HG02938 (cell line): Measurements from ENCODE around the gene KRABD2.
"Not testable (repeated sequence)": the region's sequence is repeated elsewhere in the genome, so short reads cannot be mapped to it uniquely, and the experiment has no call there.

Source experiments
- ATAC-seq: cut with Tn5 transposase; IDR thresholded peaks from one replicate; pipeline ENCODE4 v1.9.1; 2021; ENCODE audit warnings: mild to moderate bottlenecking, moderate library complexity; ENCODE audit not compliant: unreplicated experiment

The KRABD2 gene

GRCh38 chr17:8376271-8377067, at the start of gene KRABD2:
TSS of gene KRABD2 (minus strand) at chr17:8376704.
- ATAC-seq = peak; percentile 85

GRCh38 chr17:8421571-8421970, 45.1 kb upstream of the KRABD2 start:
- ATAC-seq = no peak

DNA sequence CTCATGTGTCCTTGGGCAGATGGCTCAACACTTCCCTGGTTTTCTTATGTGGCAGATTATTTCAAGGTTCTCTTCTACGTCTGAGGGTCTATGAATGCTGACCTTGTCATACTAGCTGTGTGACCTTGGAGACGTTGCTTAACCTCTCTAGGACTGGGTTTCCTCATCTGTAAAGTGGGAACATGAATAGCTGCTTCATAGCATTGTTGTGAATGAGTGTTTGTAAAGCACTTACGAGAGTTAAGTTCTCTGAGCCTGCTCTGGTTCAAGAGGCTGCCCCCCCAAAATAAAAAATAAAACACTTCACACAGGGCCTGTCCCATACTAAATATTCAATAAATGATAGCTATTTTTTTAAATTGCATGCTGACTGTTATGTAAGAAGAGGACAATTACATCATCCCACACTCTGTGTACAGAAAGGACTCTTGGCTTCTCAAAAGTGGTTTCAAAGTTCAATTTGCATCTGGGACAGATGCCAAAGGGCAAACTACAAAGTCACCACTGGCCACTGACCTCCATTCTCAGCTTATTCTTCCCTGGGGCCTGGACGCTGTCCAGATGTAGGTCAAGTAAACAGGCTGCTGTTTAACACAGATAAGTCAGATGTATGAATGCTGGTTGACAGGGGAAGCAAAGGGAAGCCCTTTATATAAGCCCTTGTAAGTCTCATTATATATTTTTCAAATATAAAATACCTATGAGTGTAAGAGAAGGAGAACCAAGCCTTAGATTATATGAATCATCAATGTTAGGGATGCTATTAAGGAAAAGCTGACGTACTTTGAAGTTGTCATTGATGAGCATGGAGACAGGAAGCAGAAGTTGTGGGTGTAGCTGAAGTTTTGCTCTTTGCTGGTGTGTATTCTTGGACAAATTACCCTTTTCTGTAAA, 43.8 kb upstream of the KRABD2 start:
- no peak for ATAC-seq

- ATAC-seq = no peak
Measured at GRCh38 chr17:8419305-8419704, 42.8 kb upstream of the KRABD2 start.

GRCh38 chr17:8418471-8418870, 42.0 kb upstream of the KRABD2 start:
- no peak for ATAC-seq

DNA sequence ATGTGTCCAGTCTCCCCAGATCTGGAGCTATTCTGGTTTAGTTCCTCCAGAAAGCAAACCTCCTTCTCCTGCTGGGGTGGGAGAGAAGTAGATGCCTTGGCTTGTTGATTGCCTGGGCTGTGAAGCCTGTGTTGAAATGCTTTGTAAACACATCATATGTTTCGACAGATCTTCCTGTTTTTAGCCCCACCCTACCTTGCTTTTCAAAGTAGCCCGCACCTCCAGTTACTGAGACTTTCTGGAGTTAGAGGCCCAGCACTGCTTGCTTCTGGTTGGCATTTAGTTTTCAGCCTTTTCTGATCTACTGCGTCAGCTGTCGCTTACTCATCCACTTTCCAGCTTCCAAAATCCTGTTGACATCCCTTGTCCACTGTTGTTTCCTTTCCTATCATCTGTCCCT, 41.3 kb upstream of the KRABD2 start:
- no peak for ATAC-seq

- no peak for ATAC-seq
Measured at GRCh38 chr17:8413938-8414337, 37.4 kb upstream of the KRABD2 start.

DNA sequence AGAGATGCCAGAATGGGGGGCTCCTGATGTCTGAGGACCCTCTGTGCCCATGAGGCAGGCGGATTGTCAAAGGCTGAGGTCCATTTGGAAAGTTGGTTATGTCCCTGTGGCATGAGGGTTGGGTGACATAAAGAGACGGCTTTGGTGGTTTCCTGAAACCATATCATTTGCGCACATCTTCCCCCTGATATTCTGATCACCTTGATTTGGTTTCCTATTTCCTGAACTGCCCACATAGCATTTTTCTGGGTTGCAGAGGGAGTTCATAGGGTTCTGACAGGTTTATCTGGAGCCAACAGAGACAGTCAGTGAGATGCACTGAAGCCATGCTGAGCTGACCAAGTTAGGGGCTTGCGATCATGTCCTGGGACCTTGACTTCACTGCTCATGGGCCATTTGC, 36.8 kb upstream of the KRABD2 start:
- no peak for ATAC-seq

DNA sequence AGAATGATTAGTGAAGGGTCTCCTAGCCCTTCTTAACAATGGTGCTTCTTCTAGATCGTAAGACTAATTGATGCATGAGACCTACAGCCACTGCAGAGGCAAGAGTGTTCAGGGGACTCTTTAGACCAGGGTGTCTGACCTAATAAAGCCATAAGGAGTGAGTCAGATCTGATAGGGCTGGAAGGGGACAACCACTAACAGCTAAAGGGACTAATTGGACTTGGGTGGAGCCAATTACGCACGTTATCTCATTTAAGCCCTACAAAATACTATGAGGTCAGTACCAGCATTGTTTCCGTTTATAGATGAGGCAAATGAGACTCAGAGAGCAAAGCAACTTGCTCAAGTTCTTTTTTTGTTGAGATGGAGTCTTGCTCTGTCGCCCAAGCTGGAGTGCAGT, 35.6 kb upstream of the KRABD2 start:
- no peak for ATAC-seq

- no peak for ATAC-seq
Measured at GRCh38 chr17:8410883-8411238, 34.4 kb upstream of the KRABD2 start.

DNA sequence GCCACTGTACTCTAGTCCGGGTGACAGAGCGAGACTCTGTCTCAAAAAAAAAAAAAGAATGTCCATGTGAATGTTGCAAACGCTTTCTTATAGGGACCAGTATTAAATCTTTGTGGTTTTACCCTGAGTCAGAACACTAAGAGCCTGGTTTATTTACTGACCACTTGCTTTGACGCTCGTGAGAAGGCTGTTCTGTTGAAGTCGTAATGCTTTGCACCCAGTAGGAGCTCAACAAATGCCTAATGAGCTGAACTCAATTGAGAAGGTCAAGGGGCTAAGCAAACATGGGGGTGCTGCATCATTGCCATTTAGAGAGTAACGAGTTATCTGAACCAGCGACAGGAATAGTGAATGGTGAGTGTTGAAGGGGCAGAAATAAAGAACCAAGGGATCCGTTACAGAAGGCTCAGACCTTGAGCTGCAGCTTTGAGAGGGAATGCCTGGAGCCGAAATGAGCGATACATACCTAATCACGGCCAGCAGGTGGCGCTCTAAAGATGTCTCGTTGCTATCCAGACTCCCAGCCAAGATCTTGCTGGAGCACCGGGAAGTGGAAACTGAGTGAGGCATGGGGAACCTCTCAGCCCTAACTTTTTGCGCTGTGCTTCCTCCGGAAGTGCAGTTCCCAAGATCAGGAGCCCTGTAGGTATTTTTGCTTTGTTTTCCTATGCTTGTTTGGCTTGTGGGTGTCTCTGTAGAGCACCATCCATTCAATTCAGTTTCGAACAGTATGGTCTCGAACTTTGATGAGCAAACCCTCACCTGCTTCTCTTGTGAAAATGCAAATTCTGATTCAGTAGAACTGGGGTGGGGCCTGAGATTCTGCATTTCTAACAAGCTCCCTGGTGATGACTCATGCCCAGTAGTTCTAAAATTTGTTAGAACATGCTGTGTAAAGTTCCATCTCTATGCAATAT, 33.7 kb upstream of the KRABD2 start:
- ATAC-seq = no peak

GRCh38 chr17:8408371-8408770, 31.9 kb upstream of the KRABD2 start:
- ATAC-seq = no peak

- no peak for ATAC-seq
Measured at GRCh38 chr17:8406174-8406573, 29.7 kb upstream of the KRABD2 start.

- no peak for ATAC-seq
Measured at GRCh38 chr17:8405499-8406016, 29.1 kb upstream of the KRABD2 start.

- ATAC-seq = no peak
Measured at GRCh38 chr17:8402921-8403536, 26.5 kb upstream of the KRABD2 start.

DNA sequence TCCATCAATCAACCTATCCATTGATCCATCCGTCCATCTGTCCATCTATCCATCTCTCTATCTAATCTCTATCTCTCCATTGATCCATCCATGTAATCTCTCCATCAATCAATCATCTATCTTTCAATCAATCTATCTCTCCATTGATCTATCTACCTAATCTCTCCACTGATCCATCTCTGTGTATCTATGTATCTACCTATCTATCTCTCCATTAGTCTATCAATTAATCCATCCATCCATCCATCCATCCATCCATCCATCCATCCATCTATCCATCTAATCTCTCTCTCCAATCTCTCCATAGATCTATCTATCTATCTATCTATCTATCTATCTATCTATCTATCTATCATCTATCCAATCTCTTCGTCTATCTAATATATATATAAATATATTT, 24.6 kb upstream of the KRABD2 start:
- no peak for ATAC-seq

DNA sequence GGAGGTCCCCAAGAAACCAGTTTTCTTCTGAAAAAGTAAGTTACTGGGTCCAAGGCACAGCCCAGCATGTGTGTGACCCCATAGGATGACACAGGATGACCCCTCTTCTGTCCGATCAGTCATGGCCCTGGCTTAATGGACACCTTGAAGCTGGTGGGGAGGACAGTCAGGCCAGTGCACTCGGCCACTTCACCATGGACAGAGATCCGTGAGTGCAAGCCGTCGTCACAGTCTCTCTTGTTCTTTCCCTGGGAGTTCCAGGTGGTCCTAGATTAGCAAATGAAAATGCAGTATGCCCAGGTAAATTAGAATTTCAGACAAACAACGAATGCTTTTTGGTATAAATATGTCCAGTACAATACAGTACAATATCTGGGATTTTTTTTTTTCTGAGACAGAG, 22.5 kb upstream of the KRABD2 start:
- no peak for ATAC-seq

GRCh38 chr17:8397636-8398035, 21.1 kb upstream of the KRABD2 start, which contains the start of gene RNF222:
TSS of gene RNF222 (minus strand) at chr17:8397827. CDS start at chr17:8393461, 4,366 bp downstream.
- no peak for ATAC-seq

- ATAC-seq = not testable (repeated sequence)
Measured at GRCh38 chr17:8394497-8394896, 18.0 kb upstream of the KRABD2 start.
